AG04450 (cell line): Measurements from ENCODE around the gene ZNF587B. TPM values are rescaled to one million over a fixed set of nuclear protein-coding genes. Genes with fewer than 3 reads are reported as not detected.

Source experiments
- CTCF ChIA-PET: fragments of 300-600, 350-600 bp; formaldehyde crosslinking; extraction: SDS; loops from one replicate; lab custom pipeline; 2022; ENCODE audit warnings: antibody characterized with exemption, inconsistent platforms; lab: Charles Lee
- POLR2A ChIA-PET: fragments of 350-600 bp; formaldehyde crosslinking; extraction: SDS; loops from one replicate; lab custom pipeline; 2021; ENCODE audit warnings: antibody characterized with exemption, inconsistent platforms; lab: Yijun Ruan, JAX
- DNase-seq: peaks from one replicate; pipeline ENCODE4 v3.0.0-alpha.2; 2011; ENCODE audit warnings: low read depth, low spot score
- H3K27ac ChIP-seq: one replicate; pipeline ENCODE4 v1.5.1; 2012; ENCODE audit warnings: low read depth, low read length, control low read depth
- H3K27me3 ChIP-seq: one replicate; pipeline ENCODE4 v1.6.0; 2012; ENCODE audit warnings: low read length; ENCODE audit not compliant: control insufficient read depth, insufficient read depth
- H3K4me3 ChIP-seq: 2 replicates; pipeline ENCODE4 v1.5.1; 2011; ENCODE audit warnings: mild to moderate bottlenecking, low read depth, low read length, control low read depth
- H3K9me3 ChIP-seq: 2 replicates; pipeline ENCODE4 v1.5.1; 2012; ENCODE audit warnings: low read length; ENCODE audit not compliant: control insufficient read depth, insufficient read depth
- CTCF ChIP-seq: IDR thresholded peaks from 2 replicates; pipeline ENCODE4 v1.5.1; 2011; ENCODE audit warnings: low read depth, low read length, control low read depth, inconsistent platforms
- polyA plus RNA-seq: library from polyadenylated mRNA; depleted of rRNA; stranded (reverse); fragments of >200 nt; gene quantifications from 2 replicates; pipeline ENCODE4 v1.2.3, GENCODE V29; 2011

Gene ZNF587B
- polyA plus RNA-seq, 1 experiment: 5.7 TPM

GRCh38 chr19:57815247-57816075 lies 14.6 kb upstream of the ZNF587B start:
- no peaks in the 10 kb centered on the region; the same call in 1 of the 2 replicates for H3K9me3 ChIP-seq
- no peak overlapping the region for H3K27ac ChIP-seq
- peak overlapping the region; percentile 37 for H3K4me3 ChIP-seq
- no peak for DNase-seq
- no peaks in the 10 kb centered on the region for H3K27me3 ChIP-seq
- no peak for TF ChIP-seq CTCF
- CTCF ChIA-PET: no interaction called here
- POLR2A ChIA-PET: interaction anchor here (0.6 to 1.1 kb wide), 4 partner anchors 11 to 46 kb away, joined by 3 to 8 read pairs (median 5); partner anchors contain the start of genes ZNF586 and ZNF587

GRCh38 chr19:57816652-57817051 lies 13.4 kb upstream of the ZNF587B start:
- no peak for DNase-seq
- no peaks in the 10 kb centered on the region; the same call in 1 of the 2 replicates for H3K9me3 ChIP-seq
- TF ChIP-seq CTCF: no peak
- ChIA-PET CTCF (interaction anchor here (0.7 kb wide), 1 partner anchor 153 kb away, joined by 5 read pairs; no protein-coding TSS in a partner anchor), POLR2A (no interaction called here)
- H3K27me3 ChIP-seq: no peaks in the 10 kb centered on the region
- no peak overlapping the region for H3K4me3 ChIP-seq
- no peak overlapping the region for H3K27ac ChIP-seq

- ChIA-PET POLR2A (interaction anchor here (0.7 kb wide), 1 partner anchor 62 kb away, joined by 6 read pairs; no protein-coding TSS in a partner anchor), CTCF (no interaction called here)
- H3K27me3 ChIP-seq: no peaks in the 10 kb centered on the region
- TF ChIP-seq CTCF: no peak
- no peak overlapping the region for H3K27ac ChIP-seq
- H3K4me3 ChIP-seq: no peak overlapping the region
- DNase-seq: no peak
- H3K9me3 ChIP-seq: no peaks in the 10 kb centered on the region; the same call in 1 of the 2 replicates
Measured at GRCh38 chr19:57817976-57818375, 12.1 kb upstream of the ZNF587B start.

GRCh38 chr19:57818378-57818777 lies 11.7 kb upstream of the ZNF587B start:
- TF ChIP-seq CTCF: no peak
- POLR2A ChIA-PET: interaction anchor here (0.7 to 1.7 kb wide), 3 partner anchors 49 to 98 kb away, joined by 4 to 8 read pairs (median 7); partner anchors contain the start of gene ZNF586
- H3K9me3 ChIP-seq: no peaks in the 10 kb centered on the region; the same call in 1 of the 2 replicates
- no peak overlapping the region for H3K27ac ChIP-seq
- H3K4me3 ChIP-seq: no peak overlapping the region
- no peak for DNase-seq
- CTCF ChIA-PET: interaction anchor here (0.7 to 1.2 kb wide), 3 partner anchors 12 to 456 kb away, joined by 4 to 5 read pairs (median 4); partner anchors contain the start of genes ZNF587B and ZNF814
- H3K27me3 ChIP-seq: no peaks in the 10 kb centered on the region
